Astrocyte (in vitro differentiated cells and primary cell): ENCODE measurements around the gene FBXW8.

ENCODE experiments used
- CTCF ChIP-seq: IDR thresholded peaks from 2 replicates; pipeline ENCODE4 v1.5.1; 2011; ENCODE audit warnings: low read depth, mild to moderate bottlenecking, inconsistent platforms, low read length, moderate library complexity; ENCODE audit not compliant: insufficient read depth
- EZH2 ChIP-seq: IDR thresholded peaks from 2 replicates; pipeline ENCODE4 v1.6.1; 2012; ENCODE audit warnings: mild to moderate bottlenecking, low read length, inconsistent platforms; ENCODE audit not compliant: insufficient read depth

DNA sequence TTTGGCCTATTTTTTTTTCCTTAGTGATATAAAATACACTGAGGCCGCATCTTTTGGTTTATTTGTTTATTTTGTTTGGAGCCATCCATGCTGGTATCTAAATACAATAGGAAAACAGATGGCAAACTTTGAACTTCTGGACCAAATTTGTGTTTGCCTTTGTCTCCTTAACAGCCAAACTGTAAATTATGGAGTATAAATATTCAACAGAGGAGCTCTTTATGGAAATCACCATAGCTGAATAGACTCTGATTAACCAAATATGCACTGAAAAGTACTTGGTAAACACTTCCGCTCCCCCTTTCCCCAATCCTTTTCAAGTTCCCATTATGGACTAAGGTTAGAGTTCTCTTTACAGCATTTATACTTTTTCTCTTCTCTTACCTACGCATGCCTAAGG, 107.9 kb downstream of the FBXW8 start:
- TF ChIP-seq CTCF, result no peak
- TF ChIP-seq EZH2, result no peak
